Measurements from ENCODE around the gene CIBAR2. TPM values are rescaled to one million over a fixed set of nuclear protein-coding genes. Genes with fewer than 3 reads are reported as not detected.

Gene CIBAR2
- total RNA-seq, 1 donor from 2014 or later, result not detected

GRCh38 chr16:85134789-85135142 lies 22.5 kb upstream of the CIBAR2 start:
- no peaks in the 10 kb centered on the region for H3K9me3 ChIP-seq (replicated peaks)
- H3K36me3 ChIP-seq, result no peaks in the 10 kb centered on the region
- H3K4me3 ChIP-seq, result no peak overlapping the region
- no peaks in the 10 kb centered on the region for H3K27me3 ChIP-seq (ENCODE audit: low read depth)
- H3K27ac ChIP-seq (replicated peaks), result peak overlapping the region; percentile 59
- intact Hi-C loops (cut with micrococcal nuclease), result no loop called here
- TF ChIP-seq CTCF (IDR thresholded peaks at IDR 0.05; ENCODE audit: borderline replicate concordance), result no peak
- peak; percentile 66 for DNase-seq
- H3K4me1 ChIP-seq, result peaks cover 68% of the 10 kb centered on the region

- no peak for TF ChIP-seq CTCF (IDR thresholded peaks at IDR 0.05; ENCODE audit: borderline replicate concordance)
- Histone ChIP-seq H3K4me1 (peaks cover 73% of the 10 kb centered on the region), H3K36me3 (no peaks in the 10 kb centered on the region), H3K4me3 (no peak overlapping the region), H3K9me3 (replicated peaks) (no peaks in the 10 kb centered on the region), H3K27ac (replicated peaks) (peak overlapping the region; percentile 59), H3K27me3 (ENCODE audit: low read depth) (no peaks in the 10 kb centered on the region)
- intact Hi-C loops (cut with micrococcal nuclease), result no loop called here
- DNase-seq, result no peak
Measured at GRCh38 chr16:85134076-85134788, 22.0 kb upstream of the CIBAR2 start.

GRCh38 chr16:85133290-85133599 lies 21.0 kb upstream of the CIBAR2 start:
- Histone ChIP-seq H3K4me3 (no peak overlapping the region), H3K27ac (replicated peaks) (no peak overlapping the region), H3K9me3 (replicated peaks) (no peaks in the 10 kb centered on the region), H3K27me3 (ENCODE audit: low read depth) (no peaks in the 10 kb centered on the region), H3K4me1 (peaks cover 66% of the 10 kb centered on the region), H3K36me3 (no peaks in the 10 kb centered on the region)
- no peak for TF ChIP-seq CTCF (IDR thresholded peaks at IDR 0.05; ENCODE audit: borderline replicate concordance)
- no peak for DNase-seq
- intact Hi-C loops (cut with micrococcal nuclease), result no loop called here

GRCh38 chr16:85132456-85133289 lies 20.4 kb upstream of the CIBAR2 start:
- Histone ChIP-seq H3K4me3 (no peak overlapping the region), H3K9me3 (replicated peaks) (no peaks in the 10 kb centered on the region), H3K27me3 (ENCODE audit: low read depth) (no peaks in the 10 kb centered on the region), H3K36me3 (no peaks in the 10 kb centered on the region), H3K27ac (replicated peaks) (no peak overlapping the region), H3K4me1 (peaks cover 60% of the 10 kb centered on the region)
- intact Hi-C loops (cut with micrococcal nuclease), result no loop called here
- no peak for DNase-seq
- no peak for TF ChIP-seq CTCF (IDR thresholded peaks at IDR 0.05; ENCODE audit: borderline replicate concordance)

- intact Hi-C loops (cut with micrococcal nuclease), result no loop called here
- Histone ChIP-seq H3K27me3 (ENCODE audit: low read depth) (no peaks in the 10 kb centered on the region), H3K9me3 (replicated peaks) (no peaks in the 10 kb centered on the region), H3K4me1 (peaks cover 58% of the 10 kb centered on the region), H3K4me3 (no peak overlapping the region), H3K27ac (replicated peaks) (peak overlapping the region; percentile 72), H3K36me3 (no peaks in the 10 kb centered on the region)
- TF ChIP-seq CTCF (IDR thresholded peaks at IDR 0.05; ENCODE audit: borderline replicate concordance), result no peak
- no peak for DNase-seq
Measured at GRCh38 chr16:85130705-85131028, 18.4 kb upstream of the CIBAR2 start.
